ENCODE results near the gene PROX1. TPM values are rescaled to one million over a fixed set of nuclear protein-coding genes. Genes with fewer than 3 reads are reported as not detected.

Gene PROX1
- total RNA-seq, 1 donor from 2014 or later = 11.7 TPM

- Histone ChIP-seq H3K9me3 (no peaks in the 10 kb centered on the region), H3K27ac (no peak overlapping the region), H3K36me3 (no peaks in the 10 kb centered on the region), H3K27me3 (ENCODE audit: low read depth) (no peaks in the 10 kb centered on the region), H3K4me3 (no peak overlapping the region), H3K4me1 (no peaks in the 10 kb centered on the region)
- no peak for DNase-seq
- intact Hi-C loops (cut with DNase I) = no loop called here
- ATAC-seq = no peak
- TF ChIP-seq, protein P1, sequence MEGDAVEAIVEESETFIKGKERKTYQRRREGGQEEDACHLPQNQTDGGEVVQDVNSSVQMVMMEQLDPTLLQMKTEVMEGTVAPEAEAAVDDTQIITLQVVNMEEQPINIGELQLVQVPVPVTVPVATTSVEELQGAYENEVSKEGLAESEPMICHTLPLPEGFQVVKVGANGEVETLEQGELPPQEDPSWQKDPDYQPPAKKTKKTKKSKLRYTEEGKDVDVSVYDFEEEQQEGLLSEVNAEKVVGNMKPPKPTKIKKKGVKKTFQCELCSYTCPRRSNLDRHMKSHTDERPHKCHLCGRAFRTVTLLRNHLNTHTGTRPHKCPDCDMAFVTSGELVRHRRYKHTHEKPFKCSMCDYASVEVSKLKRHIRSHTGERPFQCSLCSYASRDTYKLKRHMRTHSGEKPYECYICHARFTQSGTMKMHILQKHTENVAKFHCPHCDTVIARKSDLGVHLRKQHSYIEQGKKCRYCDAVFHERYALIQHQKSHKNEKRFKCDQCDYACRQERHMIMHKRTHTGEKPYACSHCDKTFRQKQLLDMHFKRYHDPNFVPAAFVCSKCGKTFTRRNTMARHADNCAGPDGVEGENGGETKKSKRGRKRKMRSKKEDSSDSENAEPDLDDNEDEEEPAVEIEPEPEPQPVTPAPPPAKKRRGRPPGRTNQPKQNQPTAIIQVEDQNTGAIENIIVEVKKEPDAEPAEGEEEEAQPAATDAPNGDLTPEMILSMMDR (IDR thresholded peaks at IDR 0.05) = no peak
Measured at GRCh38 chr1:213960963-213961362, 26.8 kb upstream of the PROX1 start.

GRCh38 chr1:213962508-213962907 lies 25.3 kb upstream of the PROX1 start:
- Histone ChIP-seq H3K4me3 (no peak overlapping the region), H3K27me3 (ENCODE audit: low read depth) (no peaks in the 10 kb centered on the region), H3K4me1 (no peaks in the 10 kb centered on the region), H3K27ac (no peak overlapping the region), H3K36me3 (no peaks in the 10 kb centered on the region), H3K9me3 (no peaks in the 10 kb centered on the region)
- ATAC-seq (no peak), DNase-seq (no peak)
- TF ChIP-seq, protein P1 (IDR thresholded peaks at IDR 0.05) = no peak
- intact Hi-C loops (cut with DNase I) = no loop called here

DNA sequence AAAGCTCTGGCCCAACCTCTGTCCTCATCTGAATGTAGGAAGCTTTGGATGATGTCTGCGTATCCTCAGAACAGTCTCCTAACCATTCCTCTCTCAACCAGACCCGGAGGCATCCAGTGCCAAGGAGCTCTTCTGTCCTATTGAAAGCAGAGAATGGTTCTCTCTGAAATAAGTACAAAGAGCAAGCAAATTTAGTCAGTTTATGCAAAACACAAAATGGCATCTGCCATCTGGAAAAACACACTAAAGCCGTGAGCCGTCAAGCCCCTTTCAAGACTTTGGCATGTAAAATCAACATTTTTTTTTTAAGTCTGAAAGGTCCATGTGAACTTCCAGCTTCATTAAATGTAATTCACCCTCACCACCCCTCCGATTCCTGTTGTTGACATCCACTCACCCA lies 21.7 kb upstream of the PROX1 start:
- DNase-seq (no peak), ATAC-seq (no peak)
- TF ChIP-seq, protein P1 (IDR thresholded peaks at IDR 0.05) = no peak
- intact Hi-C loops (cut with DNase I) = no loop called here
- no peak overlapping the region for H3K27ac ChIP-seq
- no peaks in the 10 kb centered on the region for H3K4me1 ChIP-seq
- no peaks in the 10 kb centered on the region for H3K9me3 ChIP-seq
- H3K36me3 ChIP-seq = no peaks in the 10 kb centered on the region
- no peaks in the 10 kb centered on the region for H3K27me3 ChIP-seq (ENCODE audit: low read depth)
- no peak overlapping the region for H3K4me3 ChIP-seq

DNA sequence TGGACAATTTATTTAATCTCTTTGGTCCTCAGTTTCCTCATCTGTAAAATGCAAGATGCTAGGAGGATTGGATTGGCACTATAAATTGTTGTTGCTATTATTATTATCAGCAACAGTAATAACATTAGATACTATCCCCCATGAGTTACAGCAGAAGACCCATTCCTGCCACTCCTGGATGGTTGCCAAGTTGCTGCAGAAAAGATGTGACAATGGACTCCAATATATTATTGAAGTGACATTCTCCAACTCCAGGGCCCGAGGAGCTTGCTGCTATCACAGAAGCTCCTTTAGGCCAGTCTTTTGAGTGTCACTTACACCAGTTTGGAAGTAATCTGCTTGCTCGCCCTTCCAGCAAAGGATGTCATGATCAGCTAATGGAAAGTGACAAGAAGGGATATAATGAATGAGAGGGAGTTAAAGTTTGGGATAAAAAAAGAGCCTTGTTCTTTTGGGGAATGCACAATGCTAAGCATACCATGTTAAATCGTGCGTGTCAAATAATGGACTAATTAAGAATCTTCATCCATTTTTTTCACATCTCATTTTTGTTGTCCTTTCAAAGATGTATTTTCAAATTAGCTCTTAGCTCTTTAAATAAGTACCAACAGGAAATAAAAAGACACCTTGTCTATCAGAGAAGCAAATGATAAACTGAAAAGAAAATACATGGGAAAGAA lies 19.5 kb upstream of the PROX1 start:
- no peak overlapping the region for H3K4me3 ChIP-seq
- no peaks in the 10 kb centered on the region for H3K36me3 ChIP-seq
- intact Hi-C loops (cut with DNase I) = no loop called here
- no peak for ATAC-seq
- DNase-seq = no peak
- H3K27me3 ChIP-seq (ENCODE audit: low read depth) = no peaks in the 10 kb centered on the region
- no peak overlapping the region for H3K27ac ChIP-seq
- H3K4me1 ChIP-seq = no peaks in the 10 kb centered on the region
- TF ChIP-seq, protein P1 (IDR thresholded peaks at IDR 0.05) = no peak
- H3K9me3 ChIP-seq = no peaks in the 10 kb centered on the region

- ATAC-seq (no peak), DNase-seq (no peak)
- no peaks in the 10 kb centered on the region for H3K4me1 ChIP-seq
- no peaks in the 10 kb centered on the region for H3K36me3 ChIP-seq
- intact Hi-C loops (cut with DNase I) = no loop called here
- no peaks in the 10 kb centered on the region for H3K27me3 ChIP-seq (ENCODE audit: low read depth)
- H3K27ac ChIP-seq = no peak overlapping the region
- H3K4me3 ChIP-seq = no peak overlapping the region
- TF ChIP-seq, protein P1 (IDR thresholded peaks at IDR 0.05) = no peak
- H3K9me3 ChIP-seq = no peaks in the 10 kb centered on the region
Measured at GRCh38 chr1:213969958-213970555, 17.7 kb upstream of the PROX1 start.
